Femur (tissue), 1 donor: ENCODE measurements around the gene PKP4.

Source experiments
- DNase-seq: peaks from one replicate; pipeline ENCODE4 v3.0.0-alpha.2; 2017

PKP4 gene

DNA sequence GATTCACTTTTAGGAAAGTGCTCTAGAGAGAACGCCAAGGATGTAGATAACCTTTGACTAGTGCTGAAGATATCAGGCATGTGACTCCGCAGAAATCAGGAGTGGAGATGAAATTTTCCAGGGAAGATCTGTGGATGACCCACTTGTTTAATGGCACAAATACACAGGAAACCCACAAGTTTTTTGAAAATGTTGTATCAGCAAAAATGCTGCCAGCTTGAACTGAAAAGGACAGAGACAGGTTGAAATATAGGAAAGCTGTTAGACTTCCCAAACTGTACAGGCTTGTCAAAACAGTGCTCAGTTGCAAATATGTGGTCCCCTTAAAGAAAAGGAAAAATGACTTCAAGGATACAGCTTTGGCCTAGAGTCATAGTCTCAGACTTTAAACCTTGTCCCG, 96.5 kb downstream of the PKP4 start:
- no peak for DNase-seq

DNA sequence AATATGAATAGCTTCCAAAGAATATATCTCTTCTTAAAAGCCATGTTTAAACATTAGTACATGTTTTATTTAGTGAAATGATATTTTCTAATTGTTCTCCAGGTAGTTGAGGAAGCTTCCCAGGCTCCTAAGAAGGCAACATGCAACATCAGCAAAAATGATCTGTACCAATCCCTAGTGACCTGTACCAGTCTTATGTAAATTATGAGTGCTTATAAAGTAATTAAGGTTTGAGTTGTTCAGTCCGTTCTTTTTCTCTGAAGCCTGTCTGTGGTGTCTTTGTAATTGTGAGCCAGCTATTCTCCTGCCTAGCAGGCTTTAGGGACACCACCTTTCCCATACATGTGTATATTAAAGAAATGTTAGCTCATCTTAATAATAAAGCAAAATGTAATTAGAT, 98.2 kb downstream of the PKP4 start:
- DNase-seq: no peak

DNA sequence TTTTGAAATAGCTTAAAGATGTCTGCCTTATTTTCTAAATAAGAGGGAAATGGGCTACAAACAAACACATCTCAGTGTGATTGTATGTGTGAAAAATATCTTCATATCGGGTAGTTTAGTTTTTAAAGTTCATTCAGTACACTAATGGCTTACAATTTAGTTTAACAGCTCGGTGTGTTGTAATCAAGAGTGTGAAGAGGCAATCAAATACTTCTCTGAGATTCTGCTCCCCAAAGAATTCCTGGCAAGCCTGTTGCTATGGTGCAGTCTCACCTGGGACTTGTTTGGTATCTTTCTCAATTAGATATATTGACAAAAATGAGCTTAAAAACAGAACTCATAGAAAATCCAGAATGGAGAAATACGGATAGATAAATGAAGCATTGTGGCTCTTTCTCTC, 99.4 kb downstream of the PKP4 start:
- no peak for DNase-seq

DNA sequence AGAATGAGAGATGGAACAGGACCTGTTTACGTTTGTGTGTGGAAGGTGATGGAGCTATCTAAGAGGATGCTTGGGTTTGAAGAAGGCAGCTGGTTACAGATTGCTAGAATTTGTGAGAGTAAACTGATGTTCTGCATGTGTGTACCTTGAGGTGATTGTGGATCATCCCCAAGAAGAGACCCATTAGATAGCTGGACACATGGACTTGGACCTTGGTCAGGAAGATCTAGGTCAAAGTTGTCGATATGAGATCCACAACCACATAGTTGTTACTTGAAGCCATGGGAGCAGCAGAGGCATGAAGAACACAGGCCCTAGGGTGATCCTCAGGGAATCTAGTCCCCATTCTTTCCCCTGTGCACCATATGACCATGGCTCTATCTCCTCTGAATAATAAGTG, 101.0 kb downstream of the PKP4 start:
- DNase-seq: no peak

DNA sequence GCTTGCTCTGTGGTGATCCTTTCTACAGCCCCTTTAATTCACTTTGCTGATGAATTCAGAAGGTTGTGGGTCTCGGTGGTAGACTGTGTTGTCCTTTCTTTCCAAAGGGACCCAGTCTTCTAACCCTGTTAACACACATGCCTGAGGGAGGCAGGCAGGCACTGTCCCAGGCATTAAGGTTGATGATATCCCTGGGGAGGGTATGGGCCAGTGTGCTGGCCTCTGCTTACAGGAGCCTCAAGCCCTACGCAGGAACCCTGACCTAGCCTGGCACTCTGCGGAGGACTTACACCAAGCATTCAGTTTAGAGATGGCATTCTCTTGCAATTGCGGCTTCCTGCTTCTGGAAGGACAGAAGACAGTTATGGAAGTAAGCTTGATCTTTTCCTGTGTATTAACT, 102.5 kb downstream of the PKP4 start:
- no peak for DNase-seq

DNA sequence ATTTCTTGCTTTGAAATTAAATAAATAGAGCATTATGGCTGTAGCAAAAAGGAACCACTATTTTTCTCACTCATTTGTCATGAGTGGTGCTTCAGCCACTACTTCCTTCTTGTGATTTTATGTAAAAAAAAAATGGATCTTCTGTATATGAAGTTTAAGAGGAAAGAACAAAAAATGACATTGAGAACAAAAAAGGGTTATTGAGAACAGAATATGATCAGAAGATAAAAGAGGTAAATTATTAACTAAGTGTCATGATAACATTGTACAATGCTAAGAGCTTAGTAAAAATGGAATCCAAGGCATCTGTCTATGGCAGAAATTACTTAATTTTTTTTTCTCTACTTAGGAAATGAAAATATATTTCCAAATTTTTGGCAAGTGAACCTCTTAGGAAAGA, 103.5 kb downstream of the PKP4 start:
- DNase-seq: no peak

DNA sequence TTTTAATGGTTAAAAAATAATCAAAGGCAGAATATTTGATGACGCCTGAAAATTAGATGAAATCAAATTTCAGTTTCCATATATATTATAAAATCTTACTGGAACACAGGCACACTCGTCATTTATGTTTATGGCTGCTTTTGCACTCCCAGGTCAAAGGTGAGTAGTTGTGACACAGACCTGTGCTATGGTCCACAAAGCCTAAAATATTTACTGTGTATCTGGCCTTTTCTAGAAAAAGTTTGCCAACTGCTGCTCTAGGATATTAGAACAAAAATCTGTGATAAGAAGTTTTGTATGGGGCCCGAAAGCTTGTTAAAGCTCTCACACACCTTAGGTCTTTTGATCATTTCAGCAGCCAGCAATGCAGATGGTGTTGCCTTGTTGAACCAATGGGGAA, 104.3 kb downstream of the PKP4 start:
- no peak for DNase-seq

DNA sequence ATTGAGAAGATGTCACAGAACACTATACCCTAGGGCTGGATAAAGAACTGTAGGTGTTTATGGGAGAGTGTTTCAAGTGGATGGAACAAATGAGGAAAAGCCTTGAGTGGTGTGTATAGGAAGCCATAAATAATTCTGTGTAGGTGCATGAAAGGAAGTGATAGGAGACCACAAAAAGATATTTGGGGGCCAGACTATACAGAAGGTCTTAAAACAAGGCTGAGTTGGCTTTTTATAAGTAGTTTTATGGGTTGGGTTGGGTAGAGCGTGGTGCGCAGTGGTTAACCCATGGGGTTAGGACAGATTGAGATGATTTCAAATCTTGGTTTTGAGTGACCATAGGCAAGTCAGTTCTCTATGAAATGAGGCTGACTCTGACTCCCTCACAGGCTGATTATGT, 110.5 kb downstream of the PKP4 start:
- no peak for DNase-seq

DNA sequence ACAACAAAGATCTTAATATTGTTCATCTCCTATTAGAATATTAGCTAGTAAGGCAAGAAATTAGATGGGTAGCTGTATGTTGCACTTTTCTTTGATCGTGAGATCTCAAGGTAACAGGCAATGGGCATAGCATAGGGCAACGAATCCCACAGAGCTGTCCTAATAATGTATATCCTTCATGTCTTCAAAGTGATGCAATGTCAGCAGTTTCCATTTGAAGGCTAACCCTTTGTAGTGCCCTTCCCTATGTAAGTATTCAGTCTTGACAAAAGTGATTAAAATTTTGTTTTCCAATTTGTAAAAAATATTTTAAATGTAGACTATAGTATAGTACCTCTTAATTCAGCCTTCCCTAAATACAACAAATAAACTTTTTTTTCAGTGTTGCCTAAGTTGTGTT, 112.5 kb downstream of the PKP4 start:
- DNase-seq: no peak

DNA sequence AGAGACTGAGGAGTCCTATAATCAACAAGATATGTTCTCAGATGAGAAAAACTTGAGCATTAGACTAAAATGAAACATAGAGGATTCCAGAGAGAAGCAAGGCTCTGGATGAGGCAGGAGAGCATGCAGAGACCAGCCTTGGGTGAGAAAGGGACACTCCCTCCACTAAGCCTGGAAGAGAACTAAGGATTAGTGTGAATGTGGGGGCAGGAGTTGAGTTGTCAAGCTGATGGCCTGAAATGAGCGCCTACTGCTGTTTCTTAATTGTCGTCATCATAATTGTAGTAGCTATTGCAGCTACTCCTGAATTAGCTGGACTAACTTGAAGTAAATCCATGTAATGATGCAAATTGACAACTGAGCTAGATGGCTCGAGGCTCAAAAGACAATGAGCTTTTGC, 114.1 kb downstream of the PKP4 start:
- DNase-seq: no peak

DNA sequence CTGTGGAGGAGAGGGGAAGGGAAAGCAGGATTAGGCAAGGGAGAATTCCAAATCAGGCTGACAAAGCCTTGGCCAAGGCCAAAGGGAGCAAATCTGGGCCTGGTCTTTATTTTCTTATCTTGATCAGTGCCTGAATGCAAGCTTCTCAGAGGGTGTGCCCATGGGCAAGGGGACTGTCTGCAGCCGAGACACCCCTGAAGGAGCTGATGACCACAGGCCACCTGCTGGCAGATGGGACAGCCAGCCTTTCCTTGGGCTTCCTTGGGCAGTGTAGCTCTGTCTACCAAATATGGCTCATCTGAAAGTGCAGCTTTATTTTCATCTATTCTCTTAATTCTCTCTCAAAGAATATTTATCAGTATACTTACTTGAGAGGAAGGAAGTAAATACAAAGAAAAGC, 117.0 kb downstream of the PKP4 start:
- DNase-seq: no peak

DNA sequence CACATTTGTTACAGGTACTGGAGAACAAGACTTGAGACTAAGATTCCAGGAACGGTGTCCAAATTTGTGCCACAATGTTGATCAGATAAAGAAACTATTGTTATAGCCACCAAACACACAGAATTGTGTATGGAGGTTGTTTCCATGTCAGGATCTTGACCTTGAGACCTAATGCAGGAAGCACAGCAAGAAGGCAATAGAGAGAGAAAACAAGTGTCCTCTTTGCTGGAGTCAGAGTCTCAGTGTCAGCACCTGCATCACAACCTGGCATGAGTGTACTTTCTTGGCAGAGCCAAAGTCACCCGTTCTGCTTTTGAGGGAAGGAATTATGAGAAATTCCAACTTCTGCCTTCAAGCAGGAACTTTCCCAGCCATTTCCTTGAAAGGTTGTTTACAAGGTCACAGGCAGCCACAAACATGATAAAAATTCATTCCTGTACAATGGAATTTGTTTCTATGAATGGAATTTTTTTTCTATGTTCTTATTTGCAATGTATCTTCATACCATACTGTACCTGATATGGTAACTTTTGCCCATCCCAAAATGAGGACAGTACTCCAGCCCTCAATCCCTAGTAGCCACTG, 118.4 kb downstream of the PKP4 start:
- no peak for DNase-seq

DNA sequence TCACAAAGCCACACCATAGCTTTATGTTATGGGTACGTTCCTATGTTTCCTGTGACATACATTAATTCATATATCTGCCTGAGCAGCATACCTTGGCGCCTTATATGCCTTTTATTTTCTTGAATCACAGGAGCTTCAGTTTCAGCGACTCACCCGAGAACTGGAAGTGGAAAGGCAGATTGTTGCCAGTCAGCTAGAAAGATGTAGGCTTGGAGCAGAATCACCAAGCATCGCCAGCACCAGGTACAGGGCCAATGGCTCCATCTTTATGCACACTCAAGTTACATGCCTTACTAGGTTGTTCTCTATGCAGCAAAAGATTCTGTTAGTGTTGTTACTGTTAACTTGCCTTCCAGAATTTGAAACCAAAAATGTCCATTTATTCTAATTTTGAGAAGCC, 120.4 kb downstream of the PKP4 start:
- DNase-seq: peak; percentile 32

DNA sequence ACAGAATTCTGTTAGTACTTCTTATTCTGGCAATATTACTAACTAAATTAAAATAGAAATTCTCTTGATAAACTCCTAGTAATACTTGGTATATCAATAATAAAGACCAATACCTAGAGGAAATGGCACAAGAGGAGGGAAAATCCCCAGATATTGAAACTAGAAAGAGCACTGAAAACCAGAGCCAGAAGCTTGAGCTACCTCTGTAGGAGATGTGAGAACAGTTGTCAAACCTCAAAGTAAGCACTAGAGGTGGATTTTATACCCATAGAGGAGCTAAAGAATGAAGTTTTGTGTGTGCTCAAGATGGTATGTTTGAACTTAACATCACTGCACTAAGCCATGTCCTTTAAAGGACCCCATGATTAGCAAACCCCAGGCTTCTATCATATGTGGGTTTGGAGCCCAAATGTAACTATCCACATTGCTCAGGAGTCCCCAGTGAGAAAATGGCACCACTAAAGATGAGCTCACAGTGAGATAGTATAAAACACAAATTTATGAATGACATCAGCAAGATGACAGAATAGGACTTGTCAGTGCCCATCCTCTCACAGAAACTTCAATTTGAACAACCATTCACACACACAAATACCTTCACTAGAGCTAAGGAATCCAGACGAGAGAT, 122.1 kb downstream of the PKP4 start:
- DNase-seq: no peak

DNA sequence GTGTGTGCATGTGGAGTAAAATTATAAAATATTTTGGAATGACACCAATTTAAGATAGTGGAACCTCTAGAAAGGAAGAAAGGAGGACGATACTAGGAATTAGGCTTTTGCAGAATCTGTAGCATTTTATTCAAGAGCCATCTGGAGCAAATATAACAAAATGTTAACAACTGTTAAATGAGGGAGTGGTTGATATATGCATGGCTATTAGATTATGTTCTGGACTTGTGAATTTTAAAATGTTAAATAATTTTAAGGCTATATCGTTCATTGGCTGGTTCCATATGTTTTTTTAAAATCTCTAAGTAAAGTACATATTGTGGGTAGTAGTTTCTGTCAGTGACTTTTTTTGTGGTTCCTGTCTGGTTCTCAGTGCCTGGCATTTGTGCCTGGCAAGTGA, 123.2 kb downstream of the PKP4 start:
- no peak for DNase-seq

DNA sequence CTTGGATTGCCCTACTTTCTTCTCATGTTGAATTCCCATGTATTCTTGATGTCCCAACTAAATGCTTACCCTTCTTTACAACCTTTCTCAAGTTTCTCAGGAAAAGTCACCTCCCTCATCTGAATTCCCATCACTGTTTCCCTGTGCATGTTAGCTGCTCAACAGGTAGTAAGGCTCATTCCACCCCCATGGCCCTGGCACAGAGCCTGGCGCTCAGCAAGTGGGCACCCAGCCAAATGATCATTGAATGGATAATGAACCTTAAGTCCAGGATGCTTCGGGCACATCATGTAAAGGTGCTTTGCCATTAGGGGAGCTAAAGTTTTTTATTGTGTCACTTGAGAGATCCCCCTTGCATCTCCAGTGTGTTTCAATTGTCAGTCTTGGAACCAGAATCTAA, 124.0 kb downstream of the PKP4 start:
- DNase-seq: no peak

DNA sequence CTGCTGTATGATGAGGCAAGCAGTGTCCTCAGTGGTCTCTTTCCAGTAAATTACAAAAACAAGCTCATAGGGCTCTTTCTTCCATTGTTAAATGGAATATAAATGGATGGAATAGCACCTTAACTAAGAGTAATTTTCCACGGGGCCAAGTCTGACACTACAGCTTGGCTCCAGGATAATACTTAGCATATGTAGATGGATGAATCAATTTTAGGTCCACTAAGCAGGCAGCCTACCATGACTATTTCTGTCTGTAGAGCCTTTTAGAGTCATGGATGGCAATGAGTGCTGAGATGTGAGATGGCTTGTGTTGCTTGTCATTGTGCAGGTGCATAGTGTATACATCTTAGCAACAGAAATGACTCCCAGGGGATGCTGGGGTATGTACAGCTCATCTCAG, 125.9 kb downstream of the PKP4 start:
- DNase-seq: no peak

DNA sequence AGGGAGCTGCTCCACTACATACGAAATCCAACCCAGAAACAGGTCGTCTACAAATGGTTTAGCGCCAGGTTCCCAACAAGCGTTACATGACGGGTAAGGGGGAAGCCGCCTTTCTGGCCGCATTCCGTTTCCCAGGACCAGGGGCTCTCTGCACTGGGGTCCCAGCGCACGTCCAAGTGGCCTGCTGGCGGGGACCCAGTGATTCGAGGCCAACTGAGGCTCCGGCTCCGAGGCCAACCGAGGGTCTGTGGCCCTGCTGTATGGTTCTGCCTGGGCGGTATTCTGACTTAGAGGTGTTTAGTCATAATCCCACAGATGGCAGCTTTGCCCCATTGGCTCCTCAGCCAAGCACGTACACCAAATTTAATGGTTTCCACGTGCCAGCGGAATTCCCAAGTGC, 127.2 kb downstream of the PKP4 start:
- DNase-seq: no peak

DNA sequence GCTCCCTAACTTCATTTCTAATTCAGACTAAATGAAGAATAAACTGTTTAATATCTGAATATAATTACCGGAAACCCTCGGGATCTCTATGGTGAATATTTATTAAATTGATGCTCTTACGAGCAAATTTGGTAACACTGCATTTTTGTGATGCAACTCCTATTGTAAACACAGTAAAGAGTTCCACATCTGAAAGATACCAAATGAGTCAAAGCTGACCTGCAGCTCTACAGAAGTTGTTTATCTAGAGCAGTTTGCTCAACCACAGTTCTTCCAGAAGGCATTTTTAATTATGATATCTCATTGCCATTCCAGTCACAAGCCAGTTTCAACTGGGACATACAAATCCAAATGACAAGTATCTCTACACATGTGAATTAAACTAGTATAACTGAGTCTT, 129.7 kb downstream of the PKP4 start:
- DNase-seq: no peak

DNA sequence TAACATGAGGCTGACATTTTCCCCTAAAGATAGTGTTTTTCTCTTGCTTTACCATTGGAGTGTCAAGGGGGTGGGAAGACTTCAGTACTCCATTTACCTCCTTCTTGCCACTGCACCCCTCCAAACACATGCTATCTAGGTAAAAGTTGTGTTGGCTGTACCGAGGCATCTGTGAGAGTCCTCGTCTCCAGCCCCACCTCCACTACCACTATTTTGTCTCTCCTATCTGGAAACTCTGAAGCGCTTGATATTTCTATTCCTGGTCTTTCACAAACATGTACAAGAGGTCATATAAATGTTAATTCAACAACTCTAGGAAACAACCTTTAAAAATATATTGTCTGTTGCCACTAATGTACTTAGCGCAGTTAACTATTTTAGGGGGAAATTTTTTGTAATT, 132.6 kb downstream of the PKP4 start:
- no peak for DNase-seq

DNA sequence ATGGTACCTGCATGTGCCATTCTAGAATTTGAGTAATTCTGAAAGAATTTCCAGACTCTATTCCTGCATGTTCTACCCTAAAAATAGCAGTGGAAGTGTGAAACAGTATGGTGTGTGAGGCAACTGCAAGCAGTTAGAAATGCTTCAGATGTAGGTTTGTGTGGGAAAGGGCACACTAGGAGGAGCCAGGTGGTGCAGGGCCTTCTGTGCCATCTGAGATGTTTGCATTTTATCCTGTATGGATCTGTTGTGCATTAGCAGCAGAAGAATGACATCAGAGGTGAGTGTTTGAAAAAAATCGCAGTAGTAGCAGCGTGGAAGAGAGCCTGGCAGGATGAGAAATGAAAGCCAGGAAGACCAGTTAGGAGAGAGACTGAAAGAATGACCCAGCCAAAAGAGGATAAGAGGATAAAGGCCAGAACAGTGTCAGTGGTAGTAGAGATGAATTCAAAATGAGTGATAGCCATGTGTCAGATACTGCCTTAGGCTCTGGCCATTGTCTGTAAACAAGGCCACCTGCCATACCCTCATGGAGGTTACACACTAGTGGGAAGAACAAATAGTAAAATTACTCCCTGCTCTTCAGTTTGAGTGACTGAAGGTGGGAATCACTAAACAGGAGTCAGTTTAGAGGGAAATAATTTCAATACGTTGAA, 142.2 kb downstream of the PKP4 start:
- no peak for DNase-seq

DNA sequence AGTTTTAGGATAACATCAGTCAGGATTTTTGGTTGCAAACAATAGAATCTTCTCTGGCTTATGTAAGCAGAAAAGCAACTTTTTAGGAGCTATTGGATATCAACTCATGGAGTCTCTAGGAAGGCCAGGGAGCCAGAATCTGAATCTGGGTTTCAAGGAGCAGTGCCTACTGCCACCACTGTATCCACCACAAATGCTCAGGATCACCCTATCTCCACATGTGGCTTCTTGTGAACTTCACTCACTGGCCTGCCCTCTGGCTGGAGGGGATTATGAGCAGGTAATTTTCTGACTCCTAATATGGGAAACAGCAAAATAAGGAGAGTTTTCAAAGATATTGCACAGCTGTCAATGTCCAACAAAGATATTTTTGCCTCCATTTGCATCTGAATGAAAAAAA, 142.9 kb downstream of the PKP4 start:
- DNase-seq: no peak

DNA sequence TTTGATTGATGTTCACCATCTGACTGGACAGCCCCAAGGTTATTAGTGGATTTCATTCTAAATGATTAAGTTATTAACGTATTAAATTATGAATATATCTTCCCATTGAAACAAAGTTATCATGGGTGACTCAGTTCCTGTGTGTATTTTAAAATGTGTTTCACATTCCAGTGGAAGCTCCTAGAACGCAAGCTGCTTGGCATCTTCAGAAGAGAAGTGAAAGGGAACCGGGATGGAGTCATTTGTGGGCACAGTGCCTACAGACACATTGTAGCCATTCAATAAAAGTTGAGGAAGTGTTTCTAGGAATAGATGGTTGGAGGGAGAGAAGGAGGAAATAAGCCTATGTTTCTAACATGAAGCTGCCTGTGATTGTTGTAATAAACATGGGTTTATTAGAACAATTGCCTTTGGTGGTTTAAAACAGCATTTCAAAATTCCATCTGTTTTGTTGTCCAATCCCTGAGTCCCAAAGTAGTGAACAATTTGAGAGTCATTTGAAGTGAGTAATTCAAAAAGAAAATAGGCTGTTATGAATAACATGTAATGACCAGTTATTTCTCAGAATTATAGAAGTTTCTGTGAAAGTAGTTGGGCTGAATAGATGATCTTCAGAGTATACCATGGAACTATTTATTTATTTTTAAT, 143.5 kb downstream of the PKP4 start:
- DNase-seq: peak; percentile 56

DNA sequence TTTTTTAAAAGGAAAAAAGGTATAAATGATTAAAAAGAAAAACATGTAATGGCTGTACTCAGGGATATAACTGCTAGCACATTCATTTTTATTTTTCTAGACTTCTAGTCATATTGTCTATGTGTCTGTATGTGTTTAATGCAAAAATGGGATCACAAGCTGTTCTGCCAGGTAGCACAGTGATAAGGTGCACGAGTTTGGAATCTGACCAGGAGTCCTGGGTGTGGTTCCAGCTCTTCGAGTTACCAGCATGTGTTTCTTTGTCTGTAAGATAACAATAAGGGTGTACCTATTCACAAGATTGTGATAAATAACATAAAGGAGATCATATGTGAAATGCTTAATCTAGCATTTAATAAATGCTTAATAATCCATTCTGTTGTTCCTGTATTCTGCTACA, 145.3 kb downstream of the PKP4 start:
- DNase-seq: no peak
